HepG2 (cell line): ENCODE measurements around the gene RHOT2. TPM values are rescaled to one million over a fixed set of nuclear protein-coding genes. Genes with fewer than 3 reads are reported as not detected.
A peak's percentile ranks its signal among the peaks of the same experiment; 100 is the strongest.

Experiments
- AGO1 ChIP-seq: fragments of 200-400 bp; formaldehyde crosslinking; IDR thresholded peaks from 2 replicates; pipeline ENCODE4 v1.6.1; 2017; ENCODE audit warnings: mild to moderate bottlenecking, low read depth, low read length, moderate library complexity; ENCODE audit not compliant: poor library complexity, severe bottlenecking
- AKNA ChIP-seq: sonication (generic); formaldehyde crosslinking; IDR thresholded peaks from 2 replicates; pipeline ENCODE4 v1.4.0; 2020; ENCODE audit warnings: missing genetic modification reagents, borderline replicate concordance
- BATF2 ChIP-seq: sonication (generic); formaldehyde crosslinking; IDR thresholded peaks from 2 replicates; pipeline ENCODE4 v1.8.0; 2022; ENCODE audit warnings: mild to moderate bottlenecking, missing genetic modification reagents, moderate library complexity
- FIP1L1 ChIP-seq: fragments of 200-400 bp; formaldehyde crosslinking; IDR thresholded peaks from 2 replicates; pipeline ENCODE4 v1.6.1; 2018; ENCODE audit warnings: low read depth, mild to moderate bottlenecking, low read length, moderate library complexity, borderline replicate concordance; ENCODE audit not compliant: insufficient read depth
- IRF9 ChIP-seq: sonication (generic); formaldehyde crosslinking; IDR thresholded peaks from 2 replicates; pipeline ENCODE4 v1.8.0; 2022; ENCODE audit warnings: missing genetic modification reagents, mild to moderate bottlenecking, borderline replicate concordance
- JUN ChIP-seq: sonication (generic); formaldehyde crosslinking; IDR thresholded peaks from 2 replicates; pipeline ENCODE4 v1.4.0; 2020; ENCODE audit warnings: mild to moderate bottlenecking, missing genetic modification reagents
- NCOA5 ChIP-seq: sonication (generic); formaldehyde crosslinking; IDR thresholded peaks from 2 replicates; pipeline ENCODE4 v1.4.0; 2020; ENCODE audit warnings: missing genetic modification reagents
- NR2F6 ChIP-seq, 2 experiments: IDR thresholded peaks; 2 replicates each; pipeline ENCODE4 v1.6.1; 2016; ENCODE audit warnings: antibody characterized with exemption in 1 of 2, mild to moderate bottlenecking in 1 of 2
- SAP130 ChIP-seq: IDR thresholded peaks from 2 replicates; pipeline ENCODE4 v1.6.1; 2016; ENCODE audit warnings: low read depth
- SKIL ChIP-seq: sonication (generic); formaldehyde crosslinking; IDR thresholded peaks from 2 replicates; pipeline ENCODE4 v1.8.0; 2022; ENCODE audit warnings: missing genetic modification reagents, mild to moderate bottlenecking, moderate library complexity, borderline replicate concordance
- SPEN ChIP-seq: sonication (generic); formaldehyde crosslinking; IDR thresholded peaks from 2 replicates; pipeline ENCODE4 v1.5.1; 2020; ENCODE audit warnings: low read depth, mild to moderate bottlenecking, missing genetic modification reagents
- UBTF ChIP-seq: sonication (generic); formaldehyde crosslinking; IDR thresholded peaks from 2 replicates; pipeline ENCODE4 v1.4.0; 2020; ENCODE audit warnings: mild to moderate bottlenecking, missing genetic modification reagents
- ZBTB1 ChIP-seq: sonication (generic); formaldehyde crosslinking; IDR thresholded peaks from 2 replicates; pipeline ENCODE4 v1.4.0; 2020; ENCODE audit warnings: missing genetic modification reagents, borderline replicate concordance
- ZNF205 ChIP-seq: IDR thresholded peaks from 2 replicates; pipeline ENCODE4 v1.6.1; 2018; ENCODE audit warnings: missing biosample characterization, missing genetic modification reagents
- ZNF773 ChIP-seq: sonication (generic); formaldehyde crosslinking; IDR thresholded peaks from 2 replicates; pipeline ENCODE4 v1.4.0; 2020; ENCODE audit warnings: missing genetic modification reagents, borderline replicate concordance
- ZNF776 ChIP-seq: sonication (generic); formaldehyde crosslinking; IDR thresholded peaks from 2 replicates; pipeline ENCODE4 v1.4.0; 2020; ENCODE audit warnings: mild to moderate bottlenecking, missing genetic modification reagents
- ZZZ3 ChIP-seq: sonication (generic); formaldehyde crosslinking; IDR thresholded peaks from 2 replicates; pipeline ENCODE4 v1.4.0; 2020; ENCODE audit warnings: missing genetic modification reagents, mild to moderate bottlenecking, borderline replicate concordance
- polyA plus RNA-seq, 8 experiments: library from polyadenylated mRNA; depleted of rRNA in 3 of 8; stranded (reverse) in 7 of 8; unstranded in 1 of 8; fragments of >200 nt; fragmentation: Illumina TruSeq in 4 of 8; extraction: Trizol in 4 of 8; gene quantifications; 2 replicates each; pipeline versions ENCODE4 v1.2.1 to v1.2.3, GENCODE V29; 2011 to 2016; ENCODE audit warnings: low read depth in 4 of 8, missing spikeins in 1 of 8, mixed read lengths in 1 of 8; ENCODE audit not compliant: insufficient read depth in 1 of 8
- total RNA-seq, 5 experiments: library from RNA; depleted of rRNA; stranded (reverse); fragments of >200 nt; fragmentation: Illumina TruSeq; extraction: Trizol; gene quantifications; 2 replicates each; pipeline ENCODE4 v1.2.3, GENCODE V29; 2016; ENCODE audit warnings: low read depth in 1 of 5

The RHOT2 gene
- total and polyA plus RNA-seq, 2 of the 13 experiments (the other 11 are each of a cell fraction or from before 2014, with no cell fraction given) = 63.6 to 76.9 TPM

GRCh38 chr16:695355-696089, 27.6 kb downstream of the RHOT2 start (continued):
- TF ChIP-seq SKIL (CRISPR knock-in tag) = peak; percentile 63
- TF ChIP-seq IRF9 = peak; percentile 82; the same call in 1 of the 2 replicates
- no peak for TF ChIP-seq AKNA
- TF ChIP-seq UBTF (CRISPR knock-in tag) = peak; percentile 74
- TF ChIP-seq FIP1L1 = no peak
- peak; percentile 86; the same call in 1 of the 2 replicates for TF ChIP-seq ZNF776 (CRISPR knock-in tag)
- peak; percentile 87 for TF ChIP-seq BATF2 (CRISPR knock-in tag)
- TF ChIP-seq SAP130 (CRISPR knock-in tag) = no peak; the same call in 1 of the 2 replicates
- 0 out of 2 replicates have a peak, but pooled peaks have one; percentile 36 for TF ChIP-seq JUN (CRISPR knock-in tag)
- peak; percentile 37; the same call in 1 of the 2 replicates for TF ChIP-seq SPEN (CRISPR knock-in tag)
- TF ChIP-seq AGO1 = no peak
- no peak for TF ChIP-seq ZNF773 (CRISPR knock-in tag)
- no peak for TF ChIP-seq ZBTB1 (CRISPR knock-in tag)
- no peak for TF ChIP-seq NCOA5 (CRISPR knock-in tag)
- TF ChIP-seq ZNF205 = 0 out of 2 replicates have a peak, but pooled peaks have one; percentile 52
- TF ChIP-seq NR2F6 (IDR thresholded peaks at IDR 0.05) = no peak
- peak; percentile 36; the same call in 1 of the 2 replicates for TF ChIP-seq NR2F6 (CRISPR knock-in tag; IDR thresholded peaks at IDR 0.05)
- TF ChIP-seq ZZZ3 (CRISPR knock-in tag) = no peak
